HL-60 (cell line): ENCODE data around the gene CYP4Z1.
"Not testable (repeated sequence)": the region's sequence is repeated elsewhere in the genome, so short reads cannot be mapped to it uniquely, and the experiment has no call there.

Experiments used
- DNase-seq, 2 experiments: peaks; one replicate each; pipeline ENCODE4 v3.0.0-alpha.2; 2010 to 2020; ENCODE audit warnings: low read depth in 1 of 2, low spot score in 1 of 2
- H3K27ac ChIP-seq: fragments of 250-450 bp; sonication (Bioruptor Pico); replicated peaks from 2 replicates; pipeline ENCODE4 v1.5.1; 2020; ENCODE audit warnings: mild to moderate bottlenecking, moderate library complexity
- H3K27me3 ChIP-seq: fragments of 250-450 bp; sonication (Bioruptor Pico); 2 replicates; pipeline ENCODE4 v1.5.1; 2021; ENCODE audit warnings: mild to moderate bottlenecking, moderate library complexity; ENCODE audit not compliant: insufficient read depth, poor library complexity, severe bottlenecking
- H3K4me3 ChIP-seq: replicated peaks from 2 replicates; pipeline ENCODE4 v1.5.1; 2011; ENCODE audit warnings: mild to moderate bottlenecking, control low read depth, low read length; ENCODE audit not compliant: insufficient read depth
- CTCF ChIP-seq: IDR thresholded peaks from one replicate; pipeline ENCODE4 v1.5.1; 2011; ENCODE audit warnings: low read length, control low read depth, inconsistent platforms; ENCODE audit not compliant: insufficient read depth
- GABPA ChIP-seq: IDR thresholded peaks from 2 replicates; pipeline ENCODE4 v1.6.1; 2012; ENCODE audit warnings: low read depth
- POLR2AphosphoS5 ChIP-seq: IDR thresholded peaks from 2 replicates; pipeline ENCODE4 v1.6.1; 2012; ENCODE audit warnings: low read depth
- REST ChIP-seq: IDR thresholded peaks from 2 replicates; pipeline ENCODE4 v1.6.1; 2012; ENCODE audit warnings: low read depth; ENCODE audit not compliant: insufficient replicate concordance
- SPI1 ChIP-seq: IDR thresholded peaks from 2 replicates; pipeline ENCODE4 v1.6.1; 2012; ENCODE audit warnings: low read depth, mild to moderate bottlenecking, borderline replicate concordance

CYP4Z1 gene

GRCh38 chr1:47124834-47125233 lies 57.8 kb downstream of the CYP4Z1 start:
- not testable (repeated sequence) for H3K27me3 ChIP-seq, H3K27ac ChIP-seq, DNase-seq, H3K4me3 ChIP-seq

GRCh38 chr1:47126997-47127396 lies 60.0 kb downstream of the CYP4Z1 start:
- H3K4me3 ChIP-seq, DNase-seq, H3K27ac ChIP-seq, H3K27me3 ChIP-seq: not testable (repeated sequence)

GRCh38 chr1:47128221-47128620 lies 61.2 kb downstream of the CYP4Z1 start:
- TF ChIP-seq SPI1 (no peak), REST (no peak), GABPA (no peak), CTCF (no peak), POLR2AphosphoS5 (no peak)
- DNase-seq, result no peak
- H3K27ac ChIP-seq, result no peak overlapping the region
- H3K27me3 ChIP-seq, result no peaks in the 10 kb centered on the region
- H3K4me3 ChIP-seq, result no peak overlapping the region

GRCh38 chr1:47128854-47129253 lies 61.8 kb downstream of the CYP4Z1 start:
- not testable (repeated sequence) for H3K4me3 ChIP-seq, H3K27me3 ChIP-seq, H3K27ac ChIP-seq, DNase-seq

GRCh38 chr1:47129489-47130230 lies 62.6 kb downstream of the CYP4Z1 start:
- H3K27me3 ChIP-seq, H3K4me3 ChIP-seq: not testable (repeated sequence)

GRCh38 chr1:47132665-47133064 lies 65.6 kb downstream of the CYP4Z1 start:
- H3K4me3 ChIP-seq, result not testable (repeated sequence)

More at GRCh38 chr1:47129489-47130230, 62.6 kb downstream of the CYP4Z1 start:
- DNase-seq, H3K27ac ChIP-seq: not testable (repeated sequence)

GRCh38 chr1:47137198-47137597 lies 70.2 kb downstream of the CYP4Z1 start, which contains the start of gene CYP4A22:
TSS of gene CYP4A22 (plus strand) at chr1:47137441. CDS start at chr1:47137486, 45 bp downstream.
- Histone ChIP-seq H3K27ac (no peak within 1 kb of the TSS), H3K4me3 (no peak within 1 kb of the TSS), H3K27me3 (no peaks in the 10 kb centered on the region)
- TF ChIP-seq CTCF (no peak), POLR2AphosphoS5 (no peak), SPI1 (no peak), REST (no peak), GABPA (no peak)
- DNase-seq, result no peak

More at GRCh38 chr1:47132665-47133064, 65.6 kb downstream of the CYP4Z1 start:
- DNase-seq, H3K27ac ChIP-seq, H3K27me3 ChIP-seq: not testable (repeated sequence)
